Measurements from ENCODE around the gene PRKAA2. TPM values are rescaled to one million over a fixed set of nuclear protein-coding genes. Genes with fewer than 3 reads are reported as not detected.

Gene PRKAA2
- total and polyA plus RNA-seq, 2 of the 13 experiments (the other 11 are each of a cell fraction or from before 2014, with no cell fraction given) = 6.0 to 7.5 TPM

DNA sequence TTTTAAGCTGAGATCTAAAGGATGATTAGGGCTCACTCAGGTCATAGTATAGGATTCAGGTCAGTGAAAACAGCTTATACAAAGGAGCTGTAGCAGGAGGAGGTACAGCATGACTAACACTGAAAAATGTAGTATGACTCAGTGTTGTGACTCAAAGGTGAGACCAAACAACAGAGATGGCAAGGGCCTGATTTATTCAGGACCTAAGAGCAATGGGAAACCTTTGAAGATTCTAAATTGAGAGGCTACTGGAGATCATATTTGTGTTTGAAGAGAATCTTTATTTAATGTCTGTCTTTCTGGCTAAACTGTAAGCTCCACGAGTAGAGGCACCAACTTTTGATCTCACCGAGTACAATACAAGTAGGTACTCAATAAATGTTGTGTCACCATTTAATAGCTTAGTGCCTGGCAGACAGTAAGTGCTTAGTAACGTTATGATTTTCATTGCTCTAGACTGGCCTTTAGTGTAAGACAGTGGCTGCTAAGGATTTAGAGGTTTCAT is 43.5 kb downstream of the PRKAA2 start (continued):
- TF ChIP-seq DBP (CRISPR knock-in tag; IDR thresholded peaks at IDR 0.05; ENCODE audit: not compliant biosample characterization) = no peak
- no peak for TF ChIP-seq PHF20 (CRISPR knock-in tag; IDR thresholded peaks at IDR 0.05)
- TF ChIP-seq ZNF382 (CRISPR knock-in tag; IDR thresholded peaks at IDR 0.05; ENCODE audit: borderline replicate concordance) = no peak
- TF ChIP-seq ARNTL (CRISPR knock-in tag; IDR thresholded peaks at IDR 0.05) = 0 out of 2 replicates have a peak, but pooled peaks have one; percentile 28
- TF ChIP-seq, protein P1, sequence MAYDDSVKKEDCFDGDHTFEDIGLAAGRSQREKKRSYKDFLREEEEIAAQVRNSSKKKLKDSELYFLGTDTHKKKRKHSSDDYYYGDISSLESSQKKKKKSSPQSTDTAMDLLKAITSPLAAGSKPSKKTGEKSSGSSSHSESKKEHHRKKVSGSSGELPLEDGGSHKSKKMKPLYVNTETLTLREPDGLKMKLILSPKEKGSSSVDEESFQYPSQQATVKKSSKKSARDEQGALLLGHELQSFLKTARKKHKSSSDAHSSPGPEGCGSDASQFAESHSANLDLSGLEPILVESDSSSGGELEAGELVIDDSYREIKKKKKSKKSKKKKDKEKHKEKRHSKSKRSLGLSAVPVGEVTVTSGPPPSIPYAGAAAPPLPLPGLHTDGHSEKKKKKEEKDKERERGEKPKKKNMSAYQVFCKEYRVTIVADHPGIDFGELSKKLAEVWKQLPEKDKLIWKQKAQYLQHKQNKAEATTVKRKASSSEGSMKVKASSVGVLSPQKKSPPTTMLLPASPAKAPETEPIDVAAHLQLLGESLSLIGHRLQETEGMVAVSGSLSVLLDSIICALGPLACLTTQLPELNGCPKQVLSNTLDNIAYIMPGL (CRISPR knock-in tag; IDR thresholded peaks at IDR 0.05; ENCODE audit: borderline replicate concordance in 1 of 2, low read depth in 1 of 2) = peak in 1 of 2 experiments; percentile 35; a peak in 1 of 4 replicates
- TF ChIP-seq STAT5B (CRISPR knock-in tag; IDR thresholded peaks at IDR 0.05) = no peak
- TF ChIP-seq ZNF749 (CRISPR knock-in tag; IDR thresholded peaks at IDR 0.05; ENCODE audit: borderline replicate concordance) = no peak
- TF ChIP-seq ZNF337 (CRISPR knock-in tag; IDR thresholded peaks at IDR 0.05; ENCODE audit: borderline replicate concordance, low read depth) = no peak
- no peak for TF ChIP-seq ZNF720 (CRISPR knock-in tag; IDR thresholded peaks at IDR 0.05)
- TF ChIP-seq ZSCAN29 (CRISPR knock-in tag; conservative IDR thresholded peaks at IDR 0.05) = no peak
- TF ChIP-seq, protein P2, sequence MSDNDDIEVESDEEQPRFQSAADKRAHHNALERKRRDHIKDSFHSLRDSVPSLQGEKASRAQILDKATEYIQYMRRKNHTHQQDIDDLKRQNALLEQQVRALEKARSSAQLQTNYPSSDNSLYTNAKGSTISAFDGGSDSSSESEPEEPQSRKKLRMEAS (IDR thresholded peaks at IDR 0.05) = peak; percentile 19; the same call in 1 of the 2 replicates
- TF ChIP-seq DR1 (CRISPR knock-in tag; IDR thresholded peaks at IDR 0.05) = no peak
- TF ChIP-seq ZBTB7B (CRISPR knock-in tag; IDR thresholded peaks at IDR 0.05) = no peak
- no peak for TF ChIP-seq KLF13 (CRISPR knock-in tag; IDR thresholded peaks at IDR 0.05)
- peak; percentile 85; the same call in 1 of the 2 replicates for TF ChIP-seq ZKSCAN8 (CRISPR knock-in tag; IDR thresholded peaks at IDR 0.05; ENCODE audit: borderline replicate concordance)
- no peak for TF ChIP-seq ZNF383 (CRISPR knock-in tag; IDR thresholded peaks at IDR 0.05; ENCODE audit: borderline replicate concordance)
- no peak for TF ChIP-seq USF2 (IDR thresholded peaks at IDR 0.05; ENCODE audit: low read depth, low read length)
- no peak for TF ChIP-seq USF2 (CRISPR knock-in tag; IDR thresholded peaks at IDR 0.05; ENCODE audit: borderline replicate concordance)
- TF ChIP-seq ZNF331 (CRISPR knock-in tag; IDR thresholded peaks at IDR 0.05) = peak; percentile 49; the same call in 1 of the 2 replicates
- TF ChIP-seq, protein P3, sequence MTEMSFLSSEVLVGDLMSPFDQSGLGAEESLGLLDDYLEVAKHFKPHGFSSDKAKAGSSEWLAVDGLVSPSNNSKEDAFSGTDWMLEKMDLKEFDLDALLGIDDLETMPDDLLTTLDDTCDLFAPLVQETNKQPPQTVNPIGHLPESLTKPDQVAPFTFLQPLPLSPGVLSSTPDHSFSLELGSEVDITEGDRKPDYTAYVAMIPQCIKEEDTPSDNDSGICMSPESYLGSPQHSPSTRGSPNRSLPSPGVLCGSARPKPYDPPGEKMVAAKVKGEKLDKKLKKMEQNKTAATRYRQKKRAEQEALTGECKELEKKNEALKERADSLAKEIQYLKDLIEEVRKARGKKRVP (CRISPR knock-in tag; IDR thresholded peaks at IDR 0.05) = no peak
- TF ChIP-seq ZBTB46 (CRISPR knock-in tag; IDR thresholded peaks at IDR 0.05; ENCODE audit: borderline replicate concordance) = no peak

All from HepG2 (cell line).